ENCODE results near the gene FBXL4.

GRCh38 chr6:98831959-98832283, 115.8 kb downstream of the FBXL4 start:
- TF ChIP-seq POLR2A (IDR thresholded peaks at IDR 0.05; ENCODE audit: extremely low read depth, insufficient read length) (no peak), CTCF (IDR thresholded peaks at IDR 0.05; ENCODE audit: low read depth, low read length) (no peak)

Data from NB4 (cell line).